Lower leg skin (tissue), 3 donors: ENCODE results near the gene PRMT2.

Source experiments
- POLR2A ChIP-seq, 2 donors: fragments of 450-650 bp; IDR thresholded peaks; one replicate each; pipeline ENCODE4 v1.6.1; 2016 to 2017; ENCODE audit warnings: antibody characterized with exemption in 2 of 2, mild to moderate bottlenecking in 1 of 2, moderate library complexity in 1 of 2
- TF ChIP-seq, protein P1 (sequence below), 3 donors: fragments of 450-650 bp; IDR thresholded peaks; one replicate each; pipeline ENCODE4 v1.5.1; 2016; ENCODE audit warnings: antibody characterized with exemption in 3 of 3, mild to moderate bottlenecking in 3 of 3, moderate library complexity in 2 of 3

DNA sequence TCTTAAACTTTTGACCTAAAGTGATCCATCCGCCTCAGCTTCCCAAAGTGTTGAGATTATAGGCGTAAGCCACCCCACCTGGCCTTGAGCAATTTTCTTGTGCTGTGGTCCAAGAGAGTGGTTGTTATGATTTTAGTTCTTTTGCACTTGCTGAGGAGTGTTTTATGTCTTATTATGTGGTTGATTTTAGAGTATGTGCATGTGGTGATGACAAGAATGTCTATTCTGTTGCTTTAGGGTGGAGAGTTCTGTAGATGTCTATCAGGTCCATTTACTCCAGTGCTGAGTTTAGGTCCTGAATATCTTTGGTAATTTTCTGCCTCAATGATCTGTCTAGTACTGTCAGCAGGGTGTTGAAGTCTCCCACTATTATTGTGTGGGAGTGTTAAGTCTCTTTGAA, 19.4 kb upstream of the PRMT2 start:
- TF ChIP-seq, protein P1, sequence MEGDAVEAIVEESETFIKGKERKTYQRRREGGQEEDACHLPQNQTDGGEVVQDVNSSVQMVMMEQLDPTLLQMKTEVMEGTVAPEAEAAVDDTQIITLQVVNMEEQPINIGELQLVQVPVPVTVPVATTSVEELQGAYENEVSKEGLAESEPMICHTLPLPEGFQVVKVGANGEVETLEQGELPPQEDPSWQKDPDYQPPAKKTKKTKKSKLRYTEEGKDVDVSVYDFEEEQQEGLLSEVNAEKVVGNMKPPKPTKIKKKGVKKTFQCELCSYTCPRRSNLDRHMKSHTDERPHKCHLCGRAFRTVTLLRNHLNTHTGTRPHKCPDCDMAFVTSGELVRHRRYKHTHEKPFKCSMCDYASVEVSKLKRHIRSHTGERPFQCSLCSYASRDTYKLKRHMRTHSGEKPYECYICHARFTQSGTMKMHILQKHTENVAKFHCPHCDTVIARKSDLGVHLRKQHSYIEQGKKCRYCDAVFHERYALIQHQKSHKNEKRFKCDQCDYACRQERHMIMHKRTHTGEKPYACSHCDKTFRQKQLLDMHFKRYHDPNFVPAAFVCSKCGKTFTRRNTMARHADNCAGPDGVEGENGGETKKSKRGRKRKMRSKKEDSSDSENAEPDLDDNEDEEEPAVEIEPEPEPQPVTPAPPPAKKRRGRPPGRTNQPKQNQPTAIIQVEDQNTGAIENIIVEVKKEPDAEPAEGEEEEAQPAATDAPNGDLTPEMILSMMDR (IDR thresholded peaks at IDR 0.05), result no peak
- no peak for TF ChIP-seq POLR2A (IDR thresholded peaks at IDR 0.05)
